Measurements from ENCODE around the gene PARP2. TPM values are rescaled to one million over a fixed set of nuclear protein-coding genes. Genes with fewer than 3 reads are reported as not detected.

The PARP2 gene
- 4.6 and 11.8 TPM in 2 replicates for total RNA-seq

DNA sequence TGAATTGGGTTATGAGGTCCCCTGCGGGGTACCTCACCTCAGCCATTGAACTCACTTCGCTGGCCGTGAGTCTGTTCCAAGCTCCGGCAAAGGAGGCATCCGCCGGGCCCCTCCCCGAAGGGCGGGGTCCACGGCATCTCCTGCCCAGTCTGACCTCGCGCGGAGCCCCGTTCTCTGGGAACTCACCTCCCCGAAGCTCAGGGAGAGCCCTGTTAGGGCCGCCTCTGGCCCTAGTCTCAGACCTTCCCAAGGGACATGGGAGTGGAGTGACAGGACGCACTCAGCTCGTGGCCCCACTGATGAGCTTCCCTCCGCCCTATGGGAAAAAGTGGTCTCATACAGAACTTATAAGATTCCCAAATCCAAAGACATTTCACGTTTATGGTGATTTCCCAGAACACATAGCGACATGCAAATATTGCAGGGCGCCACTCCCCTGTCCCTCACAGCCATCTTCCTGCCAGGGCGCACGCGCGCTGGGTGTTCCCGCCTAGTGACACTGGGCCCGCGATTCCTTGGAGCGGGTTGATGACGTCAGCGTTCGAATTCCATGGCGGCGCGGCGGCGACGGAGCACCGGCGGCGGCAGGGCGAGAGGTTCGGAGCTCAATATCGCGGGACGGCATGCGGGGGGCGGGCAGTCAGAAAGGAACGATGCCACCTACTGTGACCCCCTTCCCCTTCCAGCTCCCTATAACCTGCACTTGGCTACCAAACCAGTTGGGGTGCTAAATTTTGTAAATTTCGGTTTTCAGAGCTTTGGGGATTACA lies at the start of gene PARP2:
Gene PARP2 (plus strand): TSS at position 544 of the 770 bp plus-strand sequence. CDS start 7 bp downstream, at position 551.

GRCh38 chr14:20305265-20306078 lies 38.0 kb upstream of the PARP2 start, which contains the start of gene TTC5:
TSS of gene TTC5 (minus strand) at chr14:20305951. CDS start at chr14:20305937, 14 bp downstream.

GRCh38 chr14:20332788-20333493 lies 10.5 kb upstream of the PARP2 start, which contains the start of gene CCNB1IP1:
TSS of gene CCNB1IP1 (minus strand) at chr14:20333279. CDS start at chr14:20316523, 16,756 bp downstream.

Other genes with a start within 250 kb of the PARP2 start
- gene OR4K17, start 232.9 kb upstream of the PARP2 start, total RNA-seq: not detected in 2 replicates
- not detected in 2 replicates for gene OR4N5, start 204.8 kb upstream of the PARP2 start, total RNA-seq
- not detected in 2 replicates for gene OR11G2, start 152.7 kb upstream of the PARP2 start, total RNA-seq
- gene OR11H6, start 119.9 kb upstream of the PARP2 start, total RNA-seq: not detected in 2 replicates
- not detected in 2 replicates for gene OR11H7, start 114.7 kb upstream of the PARP2 start, total RNA-seq
- not detected in 2 replicates for gene OR11H4, start 104.3 kb upstream of the PARP2 start, total RNA-seq
- gene TTC5, start 37.7 kb upstream of the PARP2 start, total RNA-seq: 22.5 and 23.1 TPM in 2 replicates
- 35.2 and 36.9 TPM in 2 replicates for gene CCNB1IP1, start 10.4 kb upstream of the PARP2 start, total RNA-seq
- gene TEP1, start 69.9 kb downstream of the PARP2 start, total RNA-seq: 23.7 and 25.5 TPM in 2 replicates
- gene KLHL33, start 92.5 kb downstream of the PARP2 start, total RNA-seq: 0.17 and 0.29 TPM in 2 replicates
- gene OSGEP, start 111.2 kb downstream of the PARP2 start, total RNA-seq: 35.1 and 36.7 TPM in 2 replicates
- 67.1 and 92.5 TPM in 2 replicates for gene APEX1, start 111.6 kb downstream of the PARP2 start, total RNA-seq
- 26.5 and 29.4 TPM in 2 replicates for gene PIP4P1, start 117.8 kb downstream of the PARP2 start, total RNA-seq
- gene PNP, start 125.8 kb downstream of the PARP2 start, total RNA-seq: 13.4 and 24.1 TPM in 2 replicates
- 0.15 TPM in 1 of 2 replicates, not detected in the other for gene RNASE10, start 161.9 kb downstream of the PARP2 start, total RNA-seq
- gene RNASE9, start 217.4 kb downstream of the PARP2 start, total RNA-seq: not detected in 2 replicates
- not detected in 2 replicates for gene RNASE11, start 244.4 kb downstream of the PARP2 start, total RNA-seq
- gene RNASE12, start 247.7 kb downstream of the PARP2 start, total RNA-seq: not detected in 2 replicates